Suppressor macrophage (primary cell): Measurements from ENCODE around the gene ECM2.

Source experiments
- DNase-seq, 4 experiments: peaks; one replicate each; pipeline ENCODE4 v3.0.0-alpha.2; 2020 to 2022

Gene ECM2

GRCh38 chr9:92527832-92528521, 7.8 kb downstream of the ECM2 start:
- no peak for DNase-seq

GRCh38 chr9:92527291-92527828, 8.4 kb downstream of the ECM2 start:
- DNase-seq: no peak

GRCh38 chr9:92525306-92525705, 10.5 kb downstream of the ECM2 start:
- no peak for DNase-seq

GRCh38 chr9:92524881-92525280, 10.9 kb downstream of the ECM2 start:
- DNase-seq: no peak

- no peak for DNase-seq
These were observed 12.5 kb downstream of the ECM2 start for GRCh38 chr9:92522983-92523970.

GRCh38 chr9:92520837-92521236, 15.0 kb downstream of the ECM2 start:
- DNase-seq: no peak

- DNase-seq: no peak
These were observed 17.6 kb downstream of the ECM2 start for GRCh38 chr9:92518199-92518598.

GRCh38 chr9:92517046-92517445, 18.7 kb downstream of the ECM2 start:
- DNase-seq: no peak

- DNase-seq: no peak
These were observed 19.3 kb downstream of the ECM2 start for GRCh38 chr9:92516521-92516920.

- DNase-seq: no peak
These were observed 21.2 kb downstream of the ECM2 start for GRCh38 chr9:92514635-92515034.

- DNase-seq: no peak
These were observed 22.4 kb downstream of the ECM2 start for GRCh38 chr9:92513349-92513748.

- DNase-seq: no peak
These were observed 23.2 kb downstream of the ECM2 start for GRCh38 chr9:92512622-92513021.

GRCh38 chr9:92510747-92511146, 25.0 kb downstream of the ECM2 start:
- DNase-seq: no peak

GRCh38 chr9:92509050-92509449, 26.7 kb downstream of the ECM2 start:
- no peak for DNase-seq

GRCh38 chr9:92508018-92508820, 27.6 kb downstream of the ECM2 start:
- DNase-seq: no peak

GRCh38 chr9:92507496-92507895, 28.3 kb downstream of the ECM2 start:
- DNase-seq: no peak

- DNase-seq: peak in 1 of 4 experiments; percentile 7
These were observed 28.8 kb downstream of the ECM2 start for GRCh38 chr9:92507005-92507404.

GRCh38 chr9:92506184-92506857, 29.5 kb downstream of the ECM2 start:
- DNase-seq: peak in 3 of 4 experiments; percentile 18 to 27 (median 20)

- DNase-seq: no peak
These were observed 30.9 kb downstream of the ECM2 start for GRCh38 chr9:92504881-92505280.

GRCh38 chr9:92503156-92503555, 32.6 kb downstream of the ECM2 start:
- DNase-seq: no peak

GRCh38 chr9:92501671-92502393, 34.0 kb downstream of the ECM2 start:
- peak; percentile 19 to 59 (median 53) for DNase-seq
